22Rv1 (cell line): ENCODE data around the gene BICRA.

Experiments
- CTCF ChIP-seq: fragments of 450-650 bp; IDR thresholded peaks from 2 replicates; pipeline ENCODE4 v1.5.1; 2017; ENCODE audit warnings: mild to moderate bottlenecking
- ZFX ChIP-seq: fragments of 450-650 bp; IDR thresholded peaks from 2 replicates; pipeline ENCODE4 v1.6.1; 2017; ENCODE audit warnings: antibody characterized with exemption, borderline replicate concordance

GRCh38 chr19:47607564-47608073 is 1.3 kb upstream of the BICRA start:
- TF ChIP-seq CTCF (no peak), ZFX (no peak)
